NB4 (cell line): ENCODE measurements around the gene OBSCN.

ENCODE experiments used
- DNase-seq: peaks from one replicate; pipeline ENCODE4 v3.0.0; 2010; ENCODE audit warnings: low read depth
- H3K4me3 ChIP-seq: one replicate; pipeline ENCODE4 v1.5.1; 2011; ENCODE audit warnings: mild to moderate bottlenecking, low read depth, low read length, moderate library complexity
- CTCF ChIP-seq: IDR thresholded peaks from one replicate; pipeline ENCODE4 v1.5.1; 2012; ENCODE audit warnings: low read depth, low read length
- MAX ChIP-seq: IDR thresholded peaks from 2 replicates; pipeline ENCODE4 v1.6.1; 2011; ENCODE audit warnings: low read depth, low read length
- MYC ChIP-seq: IDR thresholded peaks from 2 replicates; pipeline ENCODE4 v1.6.1; 2011; ENCODE audit warnings: low read depth, low read length
- POLR2A ChIP-seq: IDR thresholded peaks from 2 replicates; pipeline ENCODE4 v1.6.1; 2011; ENCODE audit warnings: mild to moderate bottlenecking; ENCODE audit not compliant: insufficient read length; ENCODE audit errors: extremely low read depth

OBSCN gene

GRCh38 chr1:228275179-228275429 is 67.3 kb downstream of the OBSCN start:
- no peak for DNase-seq
- TF ChIP-seq MAX: no peak
- no peak for TF ChIP-seq CTCF
- no peak for TF ChIP-seq MYC
- no peak for TF ChIP-seq POLR2A
- no peak overlapping the region for H3K4me3 ChIP-seq

GRCh38 chr1:228275430-228276173 is 67.8 kb downstream of the OBSCN start:
- H3K4me3 ChIP-seq: peak overlapping the region; percentile 48
- peak; percentile 79 for DNase-seq
- TF ChIP-seq MYC (no peak), MAX (no peak), CTCF (no peak), POLR2A (no peak)

- DNase-seq: no peak
- H3K4me3 ChIP-seq: no peak overlapping the region
- TF ChIP-seq MYC (no peak), CTCF (no peak), POLR2A (no peak), MAX (no peak)
Measured at GRCh38 chr1:228276174-228276831, 68.5 kb downstream of the OBSCN start.

GRCh38 chr1:228276901-228277490 is 69.2 kb downstream of the OBSCN start:
- no peak for DNase-seq
- no peak overlapping the region for H3K4me3 ChIP-seq
- TF ChIP-seq CTCF (no peak), MYC (no peak), MAX (no peak), POLR2A (no peak)

GRCh38 chr1:228277491-228278431 is 69.9 kb downstream of the OBSCN start:
- H3K4me3 ChIP-seq: no peak overlapping the region
- DNase-seq: no peak
- TF ChIP-seq POLR2A (no peak), MAX (no peak), CTCF (no peak), MYC (no peak)
